Smooth muscle cell of the brain vasculature (primary cell): Measurements from ENCODE around the gene FOXN3.

Experiments
- DNase-seq: peaks from one replicate; pipeline ENCODE4 v3.0.0-alpha.2; 2012; ENCODE audit warnings: low read depth, low spot score

Gene FOXN3

DNA sequence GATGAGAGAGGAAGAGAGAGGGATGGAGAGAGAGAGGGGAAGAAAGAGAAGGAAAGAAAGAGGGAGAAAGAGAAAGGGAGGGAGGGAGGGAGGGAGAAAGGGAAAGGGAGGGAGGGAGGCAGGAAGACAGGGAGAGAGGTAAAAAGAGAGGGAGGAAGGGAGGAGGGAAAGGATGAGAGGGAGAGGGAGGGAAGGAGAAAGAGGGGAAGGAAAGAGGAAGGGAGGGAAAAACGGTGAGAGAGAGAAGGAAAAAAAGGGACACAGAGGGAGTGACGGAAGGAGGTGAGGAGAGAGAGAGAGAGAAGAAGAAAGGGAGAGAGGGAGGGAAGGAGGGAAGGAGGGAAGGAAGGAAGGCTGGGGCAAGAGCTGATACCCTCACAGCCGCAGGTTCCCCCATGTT lies 56.8 kb downstream of the FOXN3 start:
- DNase-seq = no peak

DNA sequence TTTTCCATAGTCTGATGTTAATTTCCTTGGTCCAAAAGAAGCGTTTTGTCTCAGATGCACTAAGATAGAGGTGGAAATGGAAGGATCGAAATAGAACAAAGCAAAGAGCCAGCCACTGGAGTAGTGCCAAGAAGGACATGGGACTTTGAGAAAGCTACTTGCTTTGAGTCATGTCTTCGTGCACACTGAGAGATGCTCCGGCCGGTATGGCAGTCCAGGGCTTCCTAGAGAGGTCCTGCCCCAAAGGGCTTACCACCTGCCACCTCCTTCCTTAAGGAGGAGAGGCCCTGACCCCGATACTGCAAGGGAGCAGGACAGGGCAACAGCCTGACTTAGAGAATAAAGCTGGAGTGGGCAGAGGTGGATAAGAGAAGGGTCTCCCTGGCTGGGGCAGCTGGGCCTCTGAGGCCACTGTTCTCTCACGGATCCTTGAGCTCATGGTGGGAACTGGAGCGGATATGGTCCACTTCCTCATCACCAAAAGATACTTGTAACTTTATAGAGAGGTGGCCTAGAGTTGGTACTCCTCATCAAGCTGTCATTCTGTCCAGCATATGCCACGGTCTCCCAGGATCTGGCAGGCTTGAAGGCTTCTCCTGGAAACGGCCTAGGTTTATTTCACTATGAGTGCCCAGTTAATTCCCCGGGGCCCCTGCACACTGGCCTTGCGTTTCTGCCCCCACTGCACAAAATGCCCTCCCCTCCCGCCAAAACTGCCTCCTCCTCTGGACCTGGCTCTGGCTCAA lies 57.4 kb downstream of the FOXN3 start:
- no peak for DNase-seq

DNA sequence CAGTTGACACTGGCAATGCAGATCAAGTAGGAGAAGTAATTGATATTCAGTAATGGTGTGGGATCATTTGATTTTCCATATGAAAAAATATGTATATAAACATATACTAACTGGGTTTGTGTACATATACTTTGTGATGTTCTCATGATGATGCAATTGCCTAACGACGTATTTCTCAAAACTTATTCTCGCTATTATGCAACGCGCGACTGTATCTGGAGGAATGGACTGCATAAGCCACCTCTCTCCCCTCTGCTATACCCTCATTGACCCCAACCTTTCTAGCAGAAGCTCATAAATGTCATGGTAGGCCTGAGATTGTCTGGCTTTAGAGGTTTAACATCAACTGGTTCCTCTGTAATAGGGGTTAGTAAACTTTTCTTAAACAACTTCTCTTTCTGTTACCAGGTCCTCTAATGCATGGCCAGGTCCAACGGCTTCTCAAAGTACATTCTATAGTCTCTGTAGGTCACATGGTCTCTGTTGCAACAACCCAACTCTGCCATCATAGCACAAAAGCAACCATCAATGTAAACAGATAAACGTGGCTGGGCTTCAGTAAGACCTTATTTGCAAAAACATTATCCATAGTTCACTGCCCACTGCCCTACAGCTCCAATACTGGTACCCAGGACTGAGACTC lies 59.3 kb downstream of the FOXN3 start:
- DNase-seq = no peak

DNA sequence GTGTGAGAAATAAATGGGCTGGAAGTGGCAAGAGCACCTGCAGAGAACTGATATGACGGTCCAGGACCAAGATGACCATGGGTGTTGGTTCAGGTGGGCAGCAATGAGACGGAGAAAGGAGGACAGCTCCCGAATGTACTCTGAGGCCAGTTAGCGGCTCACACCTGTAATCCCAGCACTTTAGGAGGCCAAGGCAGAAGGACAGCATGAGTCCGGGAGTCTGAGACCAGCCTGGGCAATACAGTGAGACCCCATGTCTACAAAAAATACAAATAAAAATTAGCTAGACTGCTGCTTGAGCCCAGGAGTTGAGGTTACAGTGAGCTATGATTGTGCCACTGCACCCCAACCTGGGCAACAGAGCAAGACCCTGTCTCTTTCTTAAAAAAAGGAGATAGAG lies 60.1 kb downstream of the FOXN3 start:
- DNase-seq = no peak

DNA sequence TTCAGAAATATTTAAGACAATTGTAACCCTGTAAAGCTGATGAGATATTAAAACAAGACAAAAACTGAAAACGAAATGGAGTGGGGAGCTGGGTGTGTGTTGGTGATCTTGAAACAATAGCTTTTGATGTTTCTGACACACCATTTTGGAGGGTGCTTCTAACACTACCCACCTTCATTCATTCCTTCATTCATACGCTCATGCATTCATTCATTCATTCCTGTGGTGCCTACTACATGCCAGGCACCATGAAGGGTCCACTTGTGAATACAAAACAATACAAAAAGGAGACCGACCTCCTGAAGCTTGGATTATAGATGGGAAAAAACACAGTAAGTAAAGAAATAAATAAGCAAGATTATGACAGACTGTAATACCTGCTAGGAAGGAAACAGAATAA lies 60.5 kb downstream of the FOXN3 start:
- DNase-seq = no peak

DNA sequence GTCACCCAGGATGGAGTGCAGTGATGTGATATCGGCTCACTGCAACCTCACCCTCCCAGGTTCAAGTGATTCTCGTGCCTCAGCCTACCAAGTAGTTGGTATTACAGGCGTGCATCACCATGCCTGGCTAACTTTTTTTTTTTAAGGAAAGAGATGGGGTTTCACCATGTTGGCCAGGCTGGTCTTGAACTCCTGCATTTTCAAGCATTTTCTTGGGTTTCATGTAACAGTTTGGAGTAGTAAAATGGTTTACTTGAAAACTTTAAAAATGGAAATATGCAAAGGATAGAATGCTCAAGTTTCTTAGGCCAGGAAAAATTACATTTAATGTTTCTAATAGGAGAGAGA lies 63.3 kb downstream of the FOXN3 start:
- DNase-seq = no peak

DNA sequence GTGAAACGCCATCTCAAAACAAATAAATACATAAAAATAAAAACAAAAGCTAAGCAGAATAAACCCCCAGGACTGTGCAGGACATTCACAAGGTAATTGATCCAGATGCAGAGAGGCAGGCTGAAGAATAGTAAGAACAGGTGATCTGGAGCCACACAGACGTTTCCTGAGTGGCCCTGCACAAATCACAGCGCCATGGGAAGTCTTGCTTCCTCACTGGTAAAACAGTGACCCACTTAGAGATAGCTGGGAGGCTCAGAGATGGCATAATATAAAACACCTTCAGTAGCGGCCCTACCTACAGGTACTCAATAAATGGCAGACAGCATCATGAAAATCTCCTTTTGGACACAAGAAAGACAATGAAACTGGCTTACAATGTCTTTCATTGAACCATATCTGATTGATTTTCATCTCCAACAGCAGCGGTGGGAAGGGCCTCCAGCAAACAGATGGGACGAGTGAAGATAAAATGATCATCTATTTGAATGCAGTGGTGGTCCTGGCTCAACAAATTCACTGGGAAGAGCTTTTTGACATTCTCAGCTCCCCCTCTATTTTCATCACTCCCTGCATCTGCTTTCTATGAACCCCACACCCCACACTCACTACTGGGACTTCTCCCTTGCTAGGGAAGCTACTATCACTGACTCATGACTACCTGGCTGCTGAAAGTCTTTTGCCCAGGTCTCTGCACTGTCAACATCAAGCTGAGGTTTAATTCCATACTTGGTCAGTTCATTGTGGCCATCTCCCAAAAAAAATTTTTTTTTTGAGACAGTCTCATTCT lies 63.9 kb downstream of the FOXN3 start:
- no peak for DNase-seq

DNA sequence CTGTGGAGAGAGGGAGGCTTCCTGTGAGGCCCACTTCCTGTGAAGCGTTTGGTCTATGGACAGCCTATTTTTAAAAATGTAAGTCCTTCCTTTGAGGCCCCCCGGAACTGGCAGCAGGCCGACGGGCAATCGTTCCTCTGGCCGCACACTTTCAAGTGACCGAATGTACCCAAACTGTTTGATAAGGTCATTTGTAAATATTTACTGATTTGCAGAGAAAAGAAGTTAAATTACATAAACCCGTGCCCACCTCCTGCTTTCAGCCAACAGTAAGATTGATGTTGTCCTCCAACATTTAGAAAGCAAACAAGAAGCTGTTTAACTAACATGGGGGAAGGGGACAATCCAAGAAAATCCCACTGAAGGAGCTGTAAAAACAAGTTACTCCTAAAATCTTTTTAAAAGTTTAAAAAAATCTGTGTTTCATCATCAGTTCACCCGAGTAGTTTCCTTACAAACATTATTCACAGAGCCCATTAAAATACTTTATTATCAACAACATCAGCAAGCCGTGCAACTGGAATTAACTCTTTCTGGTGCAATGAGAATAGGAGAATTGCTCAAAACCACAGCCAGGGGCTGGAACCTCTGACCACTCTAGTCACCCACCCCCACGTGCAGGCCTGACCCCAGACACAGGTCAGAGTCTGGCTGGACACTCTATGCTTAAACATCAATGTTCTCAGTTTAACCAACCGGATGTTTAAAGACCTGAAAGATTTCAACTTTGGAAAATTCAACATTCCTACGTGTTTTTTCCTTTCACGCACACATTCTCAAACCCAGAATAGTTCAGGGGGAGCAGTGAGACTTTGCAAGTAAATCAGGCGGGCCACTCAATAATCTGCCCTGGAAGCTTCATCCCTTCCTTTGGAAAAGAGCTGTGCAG lies 65.3 kb downstream of the FOXN3 start:
- no peak for DNase-seq

DNA sequence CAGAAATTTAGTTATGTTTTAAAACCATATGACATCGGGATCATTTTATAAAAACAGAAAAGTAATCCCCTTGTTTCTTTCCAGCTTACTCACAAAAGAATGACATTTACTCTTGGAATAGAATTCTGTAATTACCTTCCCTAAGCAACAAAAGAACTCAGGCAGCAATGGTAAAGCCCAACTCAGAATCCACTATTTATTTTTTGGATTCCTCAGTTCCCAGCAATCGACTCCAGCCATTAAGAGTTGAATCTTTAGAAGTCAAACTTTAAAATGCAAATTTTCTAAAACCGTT lies 65.9 kb downstream of the FOXN3 start:
- no peak for DNase-seq

DNA sequence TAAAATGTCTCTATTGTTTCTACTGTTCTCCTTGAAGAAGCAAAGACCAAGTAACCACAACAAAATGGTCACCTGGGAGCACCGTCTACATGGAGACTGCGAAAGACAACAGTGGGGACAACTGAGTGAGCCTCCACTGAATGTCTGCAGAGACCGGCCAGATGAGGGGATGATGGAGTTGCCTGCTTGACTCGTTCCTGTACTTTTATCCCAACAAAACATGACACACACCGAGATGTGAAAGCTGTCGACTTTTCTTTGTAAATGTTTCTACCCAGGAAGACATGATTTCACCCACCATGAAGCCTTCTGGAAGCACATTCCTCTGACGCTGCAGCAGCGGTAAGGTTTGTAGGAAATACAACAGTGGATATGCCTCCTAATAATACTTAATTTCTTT lies 66.9 kb downstream of the FOXN3 start:
- no peak for DNase-seq

DNA sequence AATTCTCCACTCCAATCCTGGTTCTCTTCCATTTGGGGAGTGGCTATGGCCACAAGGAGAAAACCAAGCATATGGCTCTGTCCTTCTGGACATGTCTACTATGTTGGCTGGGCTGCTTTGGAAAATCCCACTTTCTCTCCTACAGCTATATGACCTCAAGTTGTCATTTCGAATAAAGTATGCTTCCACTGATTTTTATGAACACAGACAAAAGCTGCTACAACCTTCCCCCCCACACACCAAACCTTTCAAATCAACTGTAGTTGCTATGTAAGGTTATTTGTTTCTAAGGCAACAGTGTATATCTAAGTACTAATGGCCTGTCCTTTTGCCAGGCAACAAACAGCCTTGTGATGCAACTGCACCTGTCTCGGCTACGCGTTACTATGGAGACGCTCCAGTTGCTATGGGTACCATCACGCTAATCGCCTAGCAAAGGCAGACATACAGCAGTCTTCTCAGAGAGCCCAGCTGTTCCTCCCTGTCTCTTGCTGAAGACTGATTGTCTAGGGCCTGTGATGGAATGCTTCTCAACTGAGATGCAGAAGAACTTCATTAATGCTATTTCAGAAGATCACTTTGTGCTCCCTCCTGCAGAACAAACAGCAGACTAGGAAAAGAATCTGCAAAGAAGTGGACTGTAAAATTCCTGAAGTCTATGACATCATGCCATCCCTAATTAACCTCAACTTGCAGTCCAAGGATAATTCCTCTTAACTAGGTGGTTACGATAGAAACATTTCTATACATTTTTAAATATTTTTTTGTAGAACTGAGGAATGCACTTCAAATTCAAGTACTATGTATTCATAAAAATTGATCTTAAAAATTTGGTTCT lies 67.6 kb downstream of the FOXN3 start:
- DNase-seq = no peak

DNA sequence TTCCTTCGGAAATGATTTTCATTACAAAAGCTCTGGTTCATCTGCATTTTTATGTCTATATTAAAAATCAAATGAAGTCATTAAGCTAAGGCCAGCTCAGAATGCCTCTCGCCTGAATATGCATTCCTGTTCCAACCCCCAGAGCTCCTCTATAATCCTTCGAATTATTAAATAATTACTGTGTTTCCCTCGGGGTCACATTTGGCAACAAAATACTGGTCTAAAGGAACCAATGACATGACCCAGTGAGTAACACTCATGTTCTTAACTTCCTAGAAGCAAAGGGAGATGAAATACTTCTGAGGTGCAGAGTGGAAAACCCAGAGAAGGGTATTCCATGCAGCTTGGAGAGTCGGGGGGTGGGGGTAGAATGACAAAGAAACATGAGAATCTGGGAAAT lies 68.3 kb downstream of the FOXN3 start:
- DNase-seq = no peak

DNA sequence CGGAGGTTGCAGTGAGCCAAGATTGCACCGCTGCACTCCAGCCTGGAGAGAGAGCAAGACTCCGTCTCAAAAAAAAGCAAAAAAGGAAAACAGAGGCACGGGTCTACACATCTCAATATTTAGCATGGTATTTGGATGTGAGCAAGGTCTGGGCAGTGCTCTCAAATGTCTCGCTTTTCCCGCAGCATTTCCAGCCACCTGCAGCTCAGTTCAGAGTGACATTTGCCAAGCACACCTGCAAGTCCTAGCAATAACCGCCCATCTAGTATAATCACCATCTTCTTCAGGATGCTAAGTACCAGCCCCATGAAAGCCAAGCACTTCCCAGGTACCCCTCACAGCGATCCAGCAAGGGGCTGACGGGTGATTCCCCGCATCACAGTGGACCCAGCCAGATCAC lies 69.1 kb downstream of the FOXN3 start:
- no peak for DNase-seq

DNA sequence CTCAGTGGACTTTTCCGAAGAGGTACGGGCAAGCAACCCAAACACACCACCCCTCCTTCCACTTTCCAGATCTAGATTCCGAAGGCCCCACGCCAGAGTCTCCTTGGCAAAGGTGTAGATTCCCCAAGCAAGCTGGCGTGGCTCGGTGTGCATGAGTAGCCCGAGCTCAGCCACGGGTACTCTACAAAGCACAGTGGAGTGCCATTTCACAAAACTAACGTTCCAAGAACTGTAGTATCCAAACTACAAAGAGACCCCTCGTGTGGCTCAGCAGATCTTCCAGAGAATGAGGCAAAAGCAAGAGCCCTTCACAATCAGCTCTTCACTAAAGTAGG lies 72.1 kb downstream of the FOXN3 start:
- DNase-seq = no peak

DNA sequence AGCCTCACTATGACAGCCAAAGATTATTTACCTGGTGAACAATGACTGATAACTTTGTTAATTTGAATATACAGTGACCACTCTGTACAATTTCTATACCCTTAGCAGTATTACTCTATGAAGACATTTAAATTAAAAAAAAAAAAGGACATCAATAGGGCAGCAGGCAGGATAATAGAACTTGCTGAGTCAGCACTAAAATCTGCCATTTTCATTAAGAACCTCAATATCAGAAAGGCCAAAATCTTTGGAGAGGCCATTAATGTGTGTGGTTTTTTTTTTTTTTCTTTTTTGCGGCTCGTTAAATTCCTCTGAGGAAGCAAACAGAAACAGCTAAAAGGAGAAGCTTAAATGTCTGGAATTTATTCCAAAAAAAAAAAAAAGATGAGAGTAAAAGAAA lies 73.7 kb downstream of the FOXN3 start:
- DNase-seq = no peak

DNA sequence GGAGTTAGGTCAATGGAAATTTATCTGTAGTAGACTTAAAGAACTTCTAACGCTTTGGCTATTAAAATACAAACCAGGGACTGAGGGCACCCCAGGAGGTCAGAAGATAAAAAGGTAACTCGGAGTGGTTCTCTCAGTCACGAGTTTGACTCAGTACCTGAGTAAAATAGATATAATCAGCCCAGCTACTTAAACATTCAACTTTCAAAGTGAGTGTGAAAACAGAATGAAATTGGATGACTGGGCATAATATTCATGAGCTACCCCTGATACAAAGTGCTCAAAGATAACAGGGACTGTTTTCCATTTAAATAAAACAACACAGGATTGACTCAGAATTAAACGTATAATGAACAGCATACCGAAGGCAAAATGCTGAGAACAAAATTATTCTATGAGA lies 75.0 kb downstream of the FOXN3 start:
- no peak for DNase-seq

DNA sequence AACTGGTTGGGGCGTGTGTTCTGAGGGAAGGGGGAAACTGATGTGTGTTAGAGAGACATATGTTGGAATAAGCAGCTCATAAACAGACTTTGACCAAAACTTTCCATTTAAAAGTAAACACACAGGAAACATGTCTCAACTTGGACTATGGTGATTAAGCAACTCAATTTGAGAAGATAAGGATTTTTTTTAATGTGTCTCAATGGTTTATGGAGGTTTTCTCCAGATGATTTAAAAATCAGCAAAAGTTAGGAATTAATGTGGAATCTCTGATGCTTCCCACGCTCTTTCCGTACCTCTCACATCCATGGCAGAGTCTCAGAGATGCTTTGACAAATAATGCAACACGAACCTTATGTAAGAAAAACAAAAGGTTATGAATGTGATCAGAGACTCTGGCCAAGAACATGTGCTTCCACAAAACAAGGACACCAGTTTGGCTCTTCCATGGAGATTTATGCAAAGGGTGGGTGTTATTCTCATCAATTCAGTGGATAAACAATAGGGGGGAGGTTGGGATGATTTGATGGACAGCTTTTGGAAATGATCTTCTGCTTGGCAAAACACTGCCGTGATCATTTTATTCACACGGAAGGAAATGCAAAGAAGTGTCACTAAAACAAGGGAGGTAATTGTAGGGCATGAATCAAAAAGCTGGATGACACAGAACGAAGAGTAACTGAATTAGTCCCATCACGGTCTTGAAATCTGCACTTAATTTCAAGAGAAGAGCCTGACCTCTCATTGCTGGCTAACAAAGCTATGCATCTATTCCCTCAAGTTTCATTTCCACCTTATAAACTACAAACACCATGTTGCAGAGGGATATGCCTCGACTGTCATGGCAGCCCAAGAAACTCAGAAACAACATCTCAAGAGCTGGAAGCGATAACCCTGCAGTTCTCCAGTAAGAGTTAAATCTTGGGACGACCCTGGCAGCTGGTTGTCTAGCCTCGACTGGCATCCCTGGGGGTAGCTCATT lies 76.5 kb downstream of the FOXN3 start:
- no peak for DNase-seq

DNA sequence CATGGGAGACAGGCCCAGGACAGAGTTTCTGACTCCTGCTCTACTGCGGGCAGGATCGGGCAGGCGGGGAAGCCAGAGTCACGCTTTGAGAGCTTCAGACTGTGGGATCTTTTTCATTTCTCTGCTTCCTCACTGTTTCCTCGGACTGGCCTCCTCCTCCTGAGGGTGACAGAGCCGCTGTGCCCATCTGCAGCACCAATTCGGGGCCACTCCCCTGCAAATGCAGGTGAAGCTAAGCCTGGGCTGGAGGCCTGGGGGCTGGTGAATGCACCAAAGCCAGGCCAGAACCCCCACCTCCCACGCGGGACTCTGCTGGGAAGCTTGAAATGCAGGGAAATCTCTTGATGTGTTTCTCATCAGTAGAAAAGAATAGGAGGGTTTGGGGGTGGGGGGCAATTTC lies 77.5 kb downstream of the FOXN3 start:
- no peak for DNase-seq

DNA sequence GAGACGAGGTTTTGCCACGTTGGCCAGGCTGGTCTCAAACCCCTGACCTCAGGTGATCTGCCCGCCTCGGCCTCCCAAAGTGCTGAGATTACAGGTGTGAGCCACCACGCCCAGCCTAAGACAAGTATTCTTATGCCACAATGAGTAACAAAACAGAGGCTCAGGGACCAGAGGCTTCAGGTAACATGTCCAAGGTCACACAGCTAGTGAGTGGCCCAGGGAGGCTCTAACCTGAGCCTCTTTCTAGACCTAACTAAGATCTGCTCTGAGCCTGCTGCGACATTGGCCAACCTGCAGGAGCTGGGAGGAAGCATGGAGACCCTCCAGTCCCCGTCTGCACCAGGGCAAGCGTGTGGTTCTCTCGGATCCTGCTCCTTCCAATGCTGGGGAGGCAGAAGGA lies 77.9 kb downstream of the FOXN3 start:
- DNase-seq = no peak

DNA sequence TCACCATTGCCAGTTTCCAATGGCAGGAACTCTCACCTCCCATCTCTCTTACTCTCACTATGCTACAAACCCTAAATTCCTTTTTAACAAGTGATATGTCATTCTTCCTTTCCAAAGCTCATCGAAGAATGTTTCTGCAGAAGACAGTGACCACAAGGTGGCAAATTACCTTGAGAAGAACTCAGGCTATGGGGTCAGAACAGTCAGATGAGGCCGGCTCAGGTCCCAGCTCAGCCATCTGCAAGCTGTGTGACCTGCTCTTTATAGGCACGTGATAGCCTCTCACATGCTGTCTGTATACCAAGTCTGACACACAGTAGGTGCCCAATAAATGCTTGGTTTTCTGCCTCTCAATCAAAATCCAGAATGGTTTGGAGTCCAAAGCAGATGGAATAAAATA lies 80.7 kb downstream of the FOXN3 start:
- DNase-seq = no peak
